Activated gamma-delta T cell treated with anti-CD3 and anti-CD28 coated beads, Interleukin-2, amount 50 U/mL, for 16 hours (primary cell): ENCODE measurements around the gene ALDH1L1.
A peak's percentile ranks its signal among the peaks of the same experiment; 100 is the strongest.
"Not testable (repeated sequence)": the region's sequence is repeated elsewhere in the genome, so short reads cannot be mapped to it uniquely, and the experiment has no call there.

Experiments used
- DNase-seq: peaks from one replicate; pipeline ENCODE4 v3.0.0-alpha.2; 2020; ENCODE audit warnings: low read depth

ALDH1L1 gene

DNA sequence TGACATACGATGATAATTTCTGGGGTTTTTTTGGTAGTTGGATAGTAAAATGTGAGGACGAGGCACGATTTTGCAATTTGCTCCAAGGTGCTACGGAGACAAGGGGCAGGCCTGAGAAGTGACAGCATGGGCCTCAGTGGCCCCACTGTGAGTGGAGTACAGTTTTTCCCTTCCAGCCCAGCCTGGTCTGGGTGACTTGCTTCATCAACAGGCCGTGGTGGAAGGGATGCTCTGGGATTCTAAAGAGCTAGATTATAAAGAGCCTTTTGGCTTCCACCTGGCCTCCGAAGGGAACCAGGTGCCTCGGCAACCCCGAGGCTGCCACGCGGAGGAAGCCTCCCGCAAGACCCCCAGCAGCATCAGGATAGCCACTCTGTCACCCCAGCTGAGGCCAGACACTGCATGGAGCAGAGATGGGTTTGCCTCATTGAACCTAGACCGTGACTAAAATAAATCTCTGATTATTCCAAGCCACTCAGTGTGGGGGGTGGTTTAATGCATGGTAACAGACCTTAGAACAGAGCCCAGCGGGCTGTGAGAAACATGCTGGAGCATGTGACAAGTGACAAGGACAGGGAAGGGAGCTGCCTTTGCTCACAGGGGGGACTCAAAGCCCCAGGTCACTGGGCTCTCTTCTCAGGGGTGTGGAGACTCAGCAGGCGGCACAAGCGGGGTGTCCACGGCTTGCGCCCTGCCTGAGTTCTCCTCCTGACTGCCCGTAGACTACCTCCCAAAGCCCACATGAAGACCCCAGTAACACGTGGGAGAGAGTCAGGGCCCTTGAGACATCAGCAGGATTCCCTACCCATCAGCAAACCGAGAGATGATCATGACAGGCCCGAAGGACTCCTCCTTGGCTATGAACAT is 73.8 kb downstream of the ALDH1L1 start:
- no peak for DNase-seq

DNA sequence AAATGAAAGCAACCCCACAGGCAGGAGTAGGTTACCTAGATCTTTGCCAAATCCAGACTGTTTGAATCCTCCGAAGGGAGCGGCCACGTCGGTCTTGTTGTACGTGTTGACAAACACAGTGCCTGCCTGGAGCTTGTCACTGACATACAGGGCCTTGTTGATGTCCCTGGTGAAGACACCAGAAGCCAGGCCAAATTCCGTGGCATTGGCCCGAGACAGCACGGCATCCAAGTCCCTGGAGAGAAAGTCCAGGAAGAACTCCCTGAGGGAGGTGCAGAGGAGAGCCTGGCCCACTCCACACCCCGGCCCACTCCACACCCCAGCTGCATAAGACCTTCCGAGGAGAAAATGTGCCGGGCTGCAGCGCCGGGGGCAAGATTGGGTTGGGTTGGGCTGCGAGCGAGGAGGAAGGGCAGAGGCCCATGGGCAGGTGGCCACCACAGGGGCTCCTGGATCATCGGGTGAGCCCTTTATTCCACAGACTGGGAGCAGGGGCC is 74.6 kb downstream of the ALDH1L1 start:
- DNase-seq: no peak

DNA sequence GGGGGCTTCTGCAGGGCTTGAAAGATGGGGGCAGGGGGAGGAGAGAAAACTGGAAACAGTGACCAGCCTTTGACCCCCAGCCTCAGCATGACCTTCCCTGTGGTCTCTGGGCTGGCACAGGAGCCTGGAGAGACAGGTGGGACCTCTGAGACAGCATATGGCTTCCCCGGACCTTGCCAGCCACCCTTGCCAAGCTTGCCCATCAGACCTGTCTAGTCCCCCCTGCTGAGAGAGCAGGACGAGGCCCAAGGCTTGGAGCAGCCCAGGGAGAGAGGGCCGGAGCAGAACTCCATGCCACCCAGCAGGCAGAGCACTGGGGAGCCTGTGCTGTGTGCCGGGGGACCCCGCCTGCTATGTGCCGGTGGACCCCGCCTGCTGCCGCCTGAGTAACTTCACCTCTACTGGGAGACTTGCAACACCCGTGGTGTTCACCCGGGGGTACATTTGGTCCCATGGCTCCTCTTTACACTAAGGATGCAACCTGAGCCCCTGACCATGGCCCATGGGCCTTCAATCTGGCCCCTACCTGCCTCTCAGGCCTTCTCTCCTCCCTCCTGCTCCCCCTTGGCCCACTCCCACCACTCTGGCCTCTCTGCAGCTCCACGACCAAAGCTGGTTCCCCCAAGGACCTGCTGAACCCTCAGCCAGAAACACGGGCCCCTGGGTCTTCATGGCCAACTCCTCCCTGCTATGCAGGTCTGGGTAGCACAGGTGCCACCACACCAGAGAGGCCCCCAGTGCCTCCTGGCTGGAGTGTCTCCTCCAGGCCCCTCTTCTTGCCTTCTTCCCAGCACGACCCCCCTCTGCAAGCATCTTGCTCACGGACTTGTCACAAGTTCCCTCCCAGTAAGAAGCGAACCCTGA is 75.4 kb downstream of the ALDH1L1 start:
- no peak for DNase-seq

DNA sequence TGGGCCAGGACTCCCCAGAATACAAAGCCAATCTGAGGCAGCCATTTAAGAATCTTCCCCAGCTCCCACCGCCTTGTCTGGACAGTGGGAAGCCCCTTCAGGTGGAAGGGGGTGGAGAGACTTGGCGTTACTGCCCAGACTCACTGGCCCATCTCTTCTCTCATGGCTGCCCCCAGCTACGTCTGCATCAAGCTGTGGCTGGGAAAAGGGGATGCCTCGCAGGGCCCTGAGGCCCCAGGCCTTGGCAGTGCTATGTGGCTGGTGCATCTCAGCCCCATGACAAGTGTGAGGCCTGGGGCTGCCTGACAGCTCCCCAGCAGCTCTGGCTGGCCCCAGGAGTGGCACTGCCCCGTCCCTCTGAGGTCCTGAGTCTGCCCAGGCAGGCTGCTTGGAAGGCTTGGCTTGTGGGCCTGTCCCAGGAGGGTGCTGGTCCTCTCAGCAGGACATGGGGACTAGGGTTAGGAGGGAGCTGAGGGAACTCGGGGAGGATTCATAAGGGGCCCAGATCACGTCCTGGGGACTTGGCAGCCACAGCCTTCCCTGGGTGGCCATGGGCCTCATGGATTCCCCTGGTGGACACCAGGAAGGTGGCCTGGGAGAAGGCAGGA is 76.3 kb downstream of the ALDH1L1 start:
- DNase-seq: no peak

DNA sequence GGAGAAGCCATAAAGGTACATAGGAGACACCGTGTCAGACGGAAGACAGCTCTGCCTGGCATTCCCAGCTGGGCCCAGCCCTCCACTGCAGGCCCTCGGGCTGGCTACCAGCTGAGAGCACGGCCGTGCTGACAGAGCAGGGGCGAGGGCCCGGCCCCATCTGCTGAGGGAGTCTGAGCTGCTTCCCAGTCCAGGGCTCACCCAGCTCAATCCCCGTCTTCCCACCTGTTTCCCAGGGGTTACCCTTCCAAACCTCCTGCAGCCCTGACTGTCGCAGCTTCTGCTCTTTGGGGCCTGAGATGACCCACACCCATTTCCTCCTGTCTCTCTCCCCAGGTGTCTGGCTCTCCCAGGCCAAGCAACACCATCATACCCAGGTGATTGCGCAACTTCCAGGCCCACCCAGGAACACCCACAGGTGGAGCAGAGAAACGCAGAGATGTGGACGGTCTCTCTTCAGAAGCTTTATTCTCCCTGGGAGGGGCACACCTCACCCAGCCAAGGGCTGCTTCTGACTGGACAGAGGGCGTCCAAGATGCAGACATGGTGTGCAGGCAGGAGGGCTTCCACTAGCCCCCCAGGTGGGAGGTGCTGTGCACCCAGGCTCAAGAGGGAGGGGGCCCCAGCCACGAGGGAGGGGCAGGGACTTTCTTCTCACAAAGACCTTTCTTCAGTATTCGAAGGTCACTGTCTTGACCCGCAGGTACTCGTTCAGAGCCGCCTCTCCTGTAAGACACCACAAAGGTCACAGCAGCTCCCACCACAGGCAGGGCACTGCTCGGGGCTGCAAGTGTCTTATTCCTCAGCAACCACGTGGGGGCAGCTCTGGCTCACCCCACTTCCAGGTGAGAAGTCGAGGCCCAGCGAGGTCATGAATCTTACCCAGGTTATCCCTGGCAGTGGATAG is 77.0 kb downstream of the ALDH1L1 start:
- DNase-seq: no peak

DNA sequence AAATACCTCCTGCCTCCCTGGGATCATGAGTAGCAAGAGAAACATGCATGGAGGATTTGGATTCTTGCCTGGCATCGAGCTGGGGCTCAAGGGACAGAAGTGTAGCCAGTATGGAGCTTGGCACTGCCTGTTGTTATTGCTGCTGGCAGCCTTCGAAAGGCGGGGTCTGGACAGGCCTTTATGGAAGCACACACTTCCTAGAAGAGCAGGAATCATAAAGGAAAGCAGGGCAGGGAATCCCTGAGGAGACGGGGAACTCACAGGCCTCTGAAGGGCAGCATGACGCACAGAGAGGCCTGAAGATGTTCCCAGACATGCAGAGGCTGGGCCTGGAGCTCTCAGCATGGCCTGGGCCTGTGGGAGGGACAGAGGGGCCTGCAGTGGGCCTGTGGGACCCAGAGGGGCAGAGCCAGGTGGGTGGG is 77.8 kb downstream of the ALDH1L1 start:
- DNase-seq: no peak

DNA sequence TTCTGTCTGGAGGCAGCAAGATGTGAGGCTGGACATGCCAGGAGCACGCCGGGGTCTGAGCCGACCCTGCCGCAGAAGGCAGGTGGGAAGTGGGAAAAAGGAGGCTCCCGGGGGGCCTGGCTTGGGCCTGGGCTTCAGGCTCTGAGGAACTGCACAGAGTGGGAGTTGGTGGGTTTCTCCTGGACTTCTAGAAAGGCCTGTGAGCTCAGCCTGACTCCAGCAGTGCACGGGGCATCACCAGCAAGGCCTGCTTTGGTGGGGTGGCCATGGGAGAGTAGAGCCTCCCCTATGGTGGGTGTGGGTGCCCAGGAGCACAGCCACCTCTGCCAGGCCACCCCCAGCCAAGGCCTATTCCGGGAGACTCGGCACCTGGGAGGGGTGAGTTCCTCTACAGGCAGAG is 78.4 kb downstream of the ALDH1L1 start:
- no peak for DNase-seq

DNA sequence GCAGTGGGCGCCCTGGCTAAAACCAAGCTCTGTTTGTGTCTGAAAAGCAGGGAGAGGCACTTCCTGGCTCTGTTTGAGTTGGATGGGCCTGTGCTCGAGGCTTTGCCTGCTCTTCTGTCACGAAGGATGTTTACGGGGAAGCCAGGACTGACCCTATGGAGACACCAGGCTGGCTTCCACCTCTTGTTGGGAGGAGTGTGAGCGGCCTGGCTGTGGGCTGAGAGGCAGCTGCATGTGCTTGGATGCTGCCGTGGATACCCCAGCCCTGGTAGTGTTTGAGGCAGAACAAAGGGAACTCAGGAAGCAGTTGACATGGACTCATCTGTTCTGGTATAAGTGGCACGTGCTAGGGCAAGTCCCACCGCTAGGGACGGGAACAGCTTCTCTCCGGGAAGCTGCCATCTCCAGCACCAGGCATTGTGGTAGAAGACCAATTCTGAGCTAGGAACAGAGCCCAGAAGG is 78.8 kb downstream of the ALDH1L1 start:
- DNase-seq: no peak

DNA sequence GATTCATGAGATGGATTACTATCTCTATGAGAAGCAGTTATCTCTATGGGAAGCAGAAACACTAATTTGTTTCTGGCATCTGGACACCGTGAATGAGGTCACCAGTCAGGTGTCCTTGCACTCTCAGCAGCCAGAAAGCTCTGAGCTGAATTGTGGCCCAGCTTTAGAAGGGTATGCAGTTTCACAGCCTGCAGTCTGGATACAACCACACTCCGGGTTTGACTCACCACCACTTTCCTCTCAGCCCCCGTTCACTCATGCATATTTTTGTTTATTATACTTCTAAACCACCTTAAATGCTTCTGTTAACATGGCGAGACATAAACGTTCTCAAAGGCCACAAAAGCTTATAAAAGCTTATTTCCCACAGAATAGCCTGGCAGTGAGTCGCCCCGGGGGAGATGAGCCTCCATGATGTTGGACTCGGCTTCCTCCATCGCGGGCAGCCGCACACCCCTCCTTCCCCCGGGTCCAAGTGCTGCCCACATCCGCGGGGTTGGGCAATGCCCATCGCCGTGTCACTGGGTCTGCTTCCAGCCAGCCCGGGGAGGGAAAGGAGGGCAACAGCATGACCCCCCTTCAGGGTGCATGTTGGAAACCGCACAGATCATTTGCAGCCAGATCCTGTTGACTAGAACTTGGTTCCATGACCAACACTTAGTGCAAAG is 79.6 kb downstream of the ALDH1L1 start:
- DNase-seq: no peak

DNA sequence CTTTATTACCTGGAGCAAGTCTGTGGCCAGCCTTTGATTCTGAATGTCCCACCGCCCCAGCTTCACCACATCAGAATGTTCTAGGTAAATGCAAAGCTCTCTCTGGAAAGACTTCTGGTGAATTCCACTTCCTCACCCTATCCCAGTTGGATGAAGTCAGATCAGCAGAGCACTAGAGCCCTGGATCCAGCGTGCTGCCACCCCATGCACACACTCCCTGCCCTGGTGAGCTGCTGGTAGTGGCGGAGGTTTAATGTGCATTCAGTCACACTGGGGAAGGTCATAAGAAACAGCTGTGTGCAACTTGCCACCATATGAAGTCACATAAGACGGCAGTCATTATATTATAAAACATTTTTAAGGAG is 80.1 kb downstream of the ALDH1L1 start:
- no peak for DNase-seq

DNA sequence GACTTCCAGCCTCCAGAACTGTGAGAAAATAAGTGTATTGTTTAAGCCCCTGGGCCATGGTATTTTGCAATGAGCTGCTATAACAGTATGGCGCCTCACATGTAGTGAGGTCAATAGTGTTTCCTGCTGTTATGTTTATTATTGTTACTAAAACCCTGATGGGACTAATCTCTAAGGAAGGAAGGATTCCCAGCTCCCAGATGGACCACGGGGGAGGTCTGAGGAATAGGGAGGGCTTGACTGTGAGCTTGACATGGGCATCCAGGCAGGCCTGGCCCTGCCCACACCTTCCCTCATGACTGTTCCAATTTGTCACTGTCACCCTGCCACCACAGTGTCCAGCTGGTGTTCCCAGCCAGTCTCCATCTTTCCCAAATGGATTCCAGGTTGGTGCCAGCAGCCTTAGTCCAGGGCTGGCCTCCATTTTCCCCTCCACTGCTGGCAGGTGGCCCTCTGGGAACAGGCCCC is 82.0 kb downstream of the ALDH1L1 start:
- no peak for DNase-seq

DNA sequence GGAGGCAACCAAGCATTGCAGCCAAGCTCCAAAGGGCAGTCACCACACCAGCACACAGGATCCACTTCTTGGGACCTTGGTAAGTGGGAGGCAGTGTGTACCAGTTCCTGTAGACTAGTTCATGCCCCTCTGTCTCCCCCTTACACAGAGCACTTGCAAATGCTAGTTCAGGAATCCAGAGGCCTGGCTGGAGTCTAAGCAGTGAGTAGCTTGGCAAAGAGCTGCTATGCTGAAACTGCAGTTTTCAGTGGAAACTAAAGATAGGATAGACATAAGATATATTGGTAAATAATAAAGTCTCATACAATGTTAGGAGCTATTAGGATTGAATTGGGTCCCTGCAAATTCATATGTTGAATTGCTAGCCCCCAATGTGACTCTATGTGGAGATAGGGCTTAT is 82.6 kb downstream of the ALDH1L1 start:
- no peak for DNase-seq

DNA sequence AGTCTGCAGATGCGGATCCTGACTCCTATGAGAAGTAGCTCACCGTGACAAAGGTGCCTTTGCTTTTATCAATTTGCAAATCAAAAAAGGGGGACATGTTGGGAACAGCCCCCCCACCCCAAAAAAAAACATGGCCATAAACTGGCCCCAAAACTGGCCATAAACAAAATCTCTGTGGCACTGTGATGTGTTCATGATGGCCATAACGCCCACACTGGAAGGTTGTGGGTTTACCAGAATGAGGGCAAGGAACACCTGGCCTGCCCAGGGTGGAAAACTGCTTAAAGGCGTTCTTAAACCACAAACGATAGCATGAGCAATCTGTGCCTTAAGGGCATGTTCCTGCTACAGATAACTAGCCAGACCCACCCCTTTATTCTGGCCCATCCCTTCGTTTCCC is 84.1 kb downstream of the ALDH1L1 start:
- not testable (repeated sequence) for DNase-seq

DNA sequence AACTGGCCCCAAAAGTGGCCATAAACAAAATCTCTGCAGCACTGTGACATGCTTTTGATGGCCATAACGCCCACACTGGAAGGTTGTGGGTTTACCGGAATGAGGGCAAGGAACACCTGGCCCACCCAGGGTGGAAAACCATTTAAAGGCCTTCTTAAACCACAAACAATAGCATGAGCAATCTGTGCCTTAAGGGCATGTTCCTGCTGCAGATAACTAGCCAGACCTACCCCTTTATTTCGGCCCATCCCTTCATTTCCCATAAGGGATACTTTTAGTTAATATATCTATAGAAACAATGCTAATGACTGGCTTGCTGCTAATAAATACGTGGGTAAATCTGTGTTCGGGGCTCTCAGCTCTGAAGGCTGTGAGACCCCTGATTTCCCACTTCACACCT is 88.3 kb downstream of the ALDH1L1 start:
- DNase-seq: not testable (repeated sequence)

DNA sequence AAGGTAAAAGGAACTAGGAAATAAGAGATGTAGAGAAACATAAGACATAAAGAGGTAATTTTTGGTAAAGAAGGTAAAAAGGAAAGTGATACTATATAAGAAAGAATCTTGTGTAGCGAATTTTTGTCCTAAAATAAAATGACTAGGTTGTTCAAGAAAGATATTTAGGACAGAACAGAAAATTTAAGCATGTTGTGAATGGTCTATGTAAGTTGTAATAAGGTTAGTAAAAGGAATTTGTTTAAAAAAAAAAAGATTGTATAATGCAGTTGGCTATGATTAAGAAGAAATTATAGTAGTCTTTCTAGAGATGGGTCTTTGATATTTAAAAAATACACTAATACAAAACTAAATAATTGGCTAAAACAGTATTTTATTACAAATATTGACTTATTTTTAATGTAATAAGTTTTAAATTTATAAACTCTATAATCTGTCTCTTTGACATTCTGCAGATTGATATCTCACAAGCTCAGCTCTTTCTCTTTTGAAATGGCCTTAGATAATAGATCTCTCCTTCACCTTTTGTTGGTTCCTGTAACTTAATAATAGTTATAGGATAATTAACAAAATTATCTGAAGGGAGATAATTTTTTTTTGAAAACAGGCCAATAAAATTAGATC is 92.7 kb downstream of the ALDH1L1 start:
- DNase-seq: no peak

DNA sequence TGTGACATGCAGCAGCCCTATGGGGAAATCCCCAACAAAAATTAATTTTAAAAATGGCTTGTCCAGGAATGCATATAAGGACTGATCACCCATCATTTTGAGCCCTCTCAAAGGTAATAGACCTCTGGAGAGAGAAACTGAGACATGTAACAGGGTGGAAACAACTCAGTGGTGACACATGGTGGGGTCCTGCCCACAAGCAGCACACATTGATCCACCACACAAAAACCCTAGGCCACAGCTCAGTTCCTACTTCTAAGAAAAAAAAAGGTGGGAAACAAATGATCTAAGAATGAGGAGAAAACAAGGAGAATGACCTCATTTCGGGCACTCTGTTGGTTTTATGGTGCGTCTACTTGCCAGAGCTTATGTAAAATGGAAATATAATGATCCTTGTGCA is 94.5 kb downstream of the ALDH1L1 start:
- no peak for DNase-seq

DNA sequence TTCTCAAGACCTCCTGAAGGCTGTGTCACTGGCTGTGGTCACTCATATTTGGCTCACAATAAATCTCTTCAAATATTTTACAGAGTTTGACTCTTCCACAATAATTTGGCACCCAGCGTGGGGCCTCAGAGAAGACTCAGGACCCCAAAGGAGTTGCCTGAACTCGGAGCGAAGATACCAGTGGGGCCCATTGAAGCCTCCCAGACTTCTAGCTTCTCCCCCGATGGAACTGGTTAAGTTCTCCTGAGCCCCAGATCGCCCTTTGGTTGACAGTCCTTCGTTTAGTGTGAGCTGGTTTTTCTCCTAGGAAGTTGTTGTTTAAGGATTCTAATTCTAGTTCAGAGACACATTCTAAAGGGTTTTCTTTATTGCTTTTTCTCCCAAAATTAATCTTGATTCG is 95.1 kb downstream of the ALDH1L1 start:
- no peak for DNase-seq

DNA sequence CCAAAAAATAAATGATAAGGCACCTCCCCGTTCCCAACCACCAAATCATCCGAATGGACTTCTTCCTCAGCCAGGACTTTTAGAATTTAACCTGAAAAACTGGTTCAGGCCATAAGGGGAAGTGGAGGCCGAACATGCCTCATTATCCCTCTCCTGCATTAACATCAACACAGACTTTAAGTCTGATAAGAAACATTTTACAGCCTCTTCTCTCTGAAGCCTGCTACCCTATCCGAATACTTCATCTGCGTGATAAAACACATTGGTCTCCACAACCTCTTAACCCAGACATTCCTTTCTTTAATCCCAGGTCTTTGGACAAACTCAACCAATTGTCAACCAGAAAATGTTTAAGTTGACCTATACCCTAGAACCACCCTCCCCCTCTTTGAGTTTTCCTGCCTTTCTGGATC is 95.6 kb downstream of the ALDH1L1 start:
- no peak for DNase-seq

DNA sequence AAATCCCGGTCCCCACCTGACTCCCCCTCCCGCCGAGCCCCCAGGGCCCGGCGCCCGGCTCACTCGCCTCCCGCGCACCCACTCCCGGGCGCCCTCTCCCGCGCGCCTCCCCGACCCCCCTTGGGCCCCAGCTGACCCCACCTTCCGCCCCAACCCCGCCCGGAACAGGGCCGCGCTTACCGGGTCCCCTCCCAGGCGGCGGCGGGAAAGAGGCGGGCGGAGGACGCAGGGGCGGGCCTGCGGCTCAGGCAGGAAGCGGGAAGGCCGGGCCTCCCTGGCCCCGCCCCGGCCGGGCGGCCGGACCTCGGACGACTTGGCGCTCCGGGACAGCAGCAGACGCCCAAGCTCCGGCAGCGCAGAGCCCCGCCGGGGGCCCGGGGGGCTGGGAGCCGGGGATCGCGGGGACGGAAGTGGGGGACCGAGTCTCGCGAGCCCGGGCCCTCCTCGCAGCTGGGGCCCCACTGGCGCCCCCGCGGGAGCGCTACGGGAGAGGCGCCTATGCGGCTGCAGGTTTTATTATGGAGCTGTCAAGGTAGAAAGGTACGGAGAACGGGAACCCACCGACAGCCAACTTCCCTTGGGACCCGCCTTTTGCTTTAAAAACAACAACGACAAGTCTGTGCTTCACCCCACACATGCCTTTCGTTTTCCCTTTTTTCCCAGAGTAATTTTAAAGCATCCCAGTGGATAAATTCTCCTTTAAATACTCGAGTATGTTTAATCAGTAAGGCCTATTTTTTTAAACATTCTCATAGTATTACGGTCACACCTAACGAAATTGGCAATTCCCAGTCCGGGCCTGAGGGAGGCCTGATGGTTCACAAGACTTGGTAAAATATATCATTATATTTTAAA is 96.2 kb downstream of the ALDH1L1 start, which contains the start of gene SLC41A3:
TSS of gene SLC41A3 (minus strand) at position 212 of the 855 bp plus-strand sequence. CDS start 15,905 bp downstream, outside the sequence.
- DNase-seq: peak; percentile 77
